ENCODE measurements around the gene FRK. TPM values are rescaled to one million over a fixed set of nuclear protein-coding genes. Genes with fewer than 3 reads are reported as not detected.
"Not testable (repeated sequence)": the region's sequence is repeated elsewhere in the genome, so short reads cannot be mapped to it uniquely, and the experiment has no call there.

Gene FRK
- total RNA-seq, 1 donor from 2014 or later = 2.6 TPM

DNA sequence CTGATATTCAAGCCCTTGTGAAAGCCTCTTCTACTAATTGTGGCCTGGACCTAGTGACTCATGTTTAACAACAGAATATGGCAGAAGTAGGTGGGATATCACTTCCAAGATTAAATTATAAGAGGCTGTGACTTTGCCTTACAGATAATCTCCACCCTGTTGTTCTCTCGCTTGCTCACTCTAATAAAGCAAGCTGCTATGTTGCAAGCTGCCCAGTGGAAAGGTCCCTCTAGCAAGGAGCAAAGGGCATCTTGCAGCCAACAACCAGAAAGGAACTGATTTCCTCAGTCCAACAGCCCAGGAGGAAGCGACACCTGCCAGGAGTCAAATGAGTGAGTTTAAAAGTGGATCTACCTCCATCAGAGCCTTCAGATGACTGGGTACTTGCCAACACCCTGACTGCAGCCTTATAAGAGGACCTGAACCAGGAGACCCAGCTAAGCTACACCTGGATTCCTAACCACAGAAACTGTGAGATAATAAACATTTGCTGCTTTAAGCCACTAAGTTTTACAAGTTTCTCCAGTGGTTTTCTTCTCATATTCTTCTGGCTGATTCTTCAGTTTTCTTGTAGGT lies 112.6 kb downstream of the FRK start:
- no peak for DNase-seq (ENCODE audit: low spot score)

DNA sequence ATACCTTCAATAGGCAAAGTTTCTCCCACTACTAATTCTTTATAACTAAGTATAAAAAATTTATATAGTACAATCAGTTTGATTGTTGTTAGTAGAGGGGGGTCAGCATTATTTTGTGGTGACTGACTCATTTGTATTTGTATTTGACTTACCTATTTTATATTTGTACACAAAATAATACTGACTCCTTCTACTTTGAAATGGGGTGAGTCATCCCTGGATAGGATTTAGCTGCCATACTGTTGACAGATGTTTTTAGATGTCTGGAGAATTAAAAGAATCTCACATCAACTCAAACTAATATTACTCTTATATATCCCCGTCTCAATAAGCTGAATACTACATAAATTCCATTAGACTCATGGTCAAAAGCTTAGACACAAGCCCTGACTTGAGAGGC lies 114.9 kb downstream of the FRK start:
- no peak for DNase-seq (ENCODE audit: low spot score)

DNA sequence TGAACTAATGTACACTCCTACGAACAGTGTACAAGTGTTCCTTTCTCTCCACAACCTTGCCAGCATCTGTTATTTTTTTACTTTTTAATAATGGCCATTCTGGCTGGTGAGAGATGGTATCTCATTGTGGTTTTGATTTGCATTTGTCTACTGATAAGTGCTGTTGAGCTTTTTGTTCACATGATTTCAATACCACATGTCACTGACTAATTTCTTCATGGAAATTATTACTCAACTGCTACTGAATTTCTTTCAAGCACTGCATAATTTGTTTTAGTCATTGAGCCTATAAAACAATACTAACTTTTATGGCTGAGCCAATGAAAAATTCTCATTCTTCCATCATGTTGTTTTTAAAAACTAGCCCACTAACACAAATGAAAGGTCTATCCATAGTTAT lies 115.4 kb downstream of the FRK start:
- DNase-seq (ENCODE audit: low spot score) = no peak

DNA sequence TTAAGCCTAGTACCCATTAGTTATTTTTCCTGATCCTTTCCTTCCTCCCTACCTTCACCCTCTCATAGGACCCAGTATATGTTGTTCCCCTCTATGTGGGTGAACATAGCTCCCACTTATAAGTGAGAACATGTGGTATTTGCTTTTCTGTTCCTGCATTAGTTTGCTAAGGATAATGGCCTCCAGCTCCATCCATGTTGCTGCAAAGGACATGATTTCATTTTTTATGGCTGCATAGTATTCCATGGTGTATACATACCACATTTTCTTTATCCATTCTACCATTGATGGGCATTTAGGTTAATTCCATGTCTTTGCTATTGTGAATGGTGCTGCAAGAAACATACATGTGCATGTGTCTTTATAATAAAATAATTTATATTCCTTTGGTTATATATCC lies 115.9 kb downstream of the FRK start:
- DNase-seq (ENCODE audit: low spot score) = not testable (repeated sequence)

DNA sequence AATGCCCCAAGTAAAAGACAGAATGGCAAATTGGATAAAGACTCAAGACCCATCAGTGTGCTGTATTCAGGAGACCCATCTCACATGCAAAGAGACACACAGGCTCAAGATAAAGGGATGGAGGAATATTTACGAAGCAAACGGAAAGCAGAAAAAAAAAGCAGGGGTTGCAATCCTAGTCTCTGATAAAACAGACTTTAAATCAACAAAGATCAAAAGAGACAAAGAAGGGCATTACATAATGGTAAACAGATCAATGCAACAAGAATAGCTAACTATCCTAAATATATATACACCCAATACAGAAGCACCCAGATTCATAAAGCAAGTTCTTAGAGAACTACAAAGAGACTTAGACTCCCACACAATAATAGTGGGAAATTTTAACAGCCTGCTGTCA lies 123.2 kb downstream of the FRK start:
- DNase-seq (ENCODE audit: low spot score) = not testable (repeated sequence)

DNA sequence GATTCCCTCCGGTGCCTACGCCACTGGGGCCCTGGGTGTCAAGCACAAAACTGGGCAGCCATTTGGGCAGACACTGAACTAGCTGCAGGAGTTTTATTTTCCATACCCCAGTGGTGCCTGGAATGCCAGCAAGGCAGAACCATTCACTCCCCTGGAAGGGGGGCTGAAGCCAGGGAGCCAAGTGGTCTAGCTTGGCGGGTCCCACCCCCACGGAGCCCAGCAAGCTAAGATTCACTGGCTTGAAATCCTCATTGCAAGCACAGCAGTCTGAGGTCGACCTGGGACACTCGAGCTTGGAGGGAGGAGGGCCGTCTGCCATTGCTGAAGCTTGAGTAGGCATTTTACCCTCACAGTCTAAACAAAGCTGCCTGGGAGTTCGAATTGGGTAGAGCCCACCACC lies 125.3 kb downstream of the FRK start:
- no peak for DNase-seq (ENCODE audit: low spot score)

DNA sequence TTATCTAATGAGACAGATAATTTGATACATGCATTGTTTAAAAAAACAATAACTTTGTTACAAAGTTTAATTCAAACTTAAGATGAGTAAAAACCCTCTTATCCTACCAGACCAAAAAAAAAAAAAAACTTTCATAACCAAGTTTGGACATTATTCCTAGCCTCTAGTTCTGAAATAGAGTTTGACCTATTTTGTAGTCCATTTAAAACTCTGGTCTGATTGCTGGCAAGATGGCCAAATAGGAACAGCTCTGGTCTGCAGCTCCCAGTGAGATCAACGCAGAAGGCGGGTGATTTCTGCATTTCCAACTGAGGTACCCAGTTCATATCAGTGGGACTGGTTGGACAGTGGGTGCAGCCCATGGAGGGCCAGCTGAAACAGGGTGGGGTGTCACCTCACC lies 125.9 kb downstream of the FRK start:
- no peak for DNase-seq (ENCODE audit: low spot score)

DNA sequence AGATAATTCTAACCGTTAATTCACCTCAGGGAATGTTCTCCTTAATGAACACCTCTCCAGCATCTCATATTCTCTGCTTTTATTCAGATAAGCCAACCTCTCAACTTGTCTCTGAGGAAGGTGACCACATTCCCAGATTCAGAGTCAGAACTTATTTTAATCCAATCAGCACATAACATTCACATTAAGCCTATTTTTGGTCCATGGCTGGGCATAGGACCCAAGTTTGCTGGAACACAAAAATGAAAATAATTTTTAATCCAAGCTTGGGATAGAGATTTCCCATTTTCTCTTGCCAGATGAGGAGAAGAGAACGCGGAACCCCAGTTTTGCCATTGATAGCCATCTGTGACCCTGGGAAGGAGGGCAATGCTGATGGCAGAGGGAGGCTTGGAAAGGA lies 126.5 kb downstream of the FRK start:
- no peak for DNase-seq (ENCODE audit: low spot score)

DNA sequence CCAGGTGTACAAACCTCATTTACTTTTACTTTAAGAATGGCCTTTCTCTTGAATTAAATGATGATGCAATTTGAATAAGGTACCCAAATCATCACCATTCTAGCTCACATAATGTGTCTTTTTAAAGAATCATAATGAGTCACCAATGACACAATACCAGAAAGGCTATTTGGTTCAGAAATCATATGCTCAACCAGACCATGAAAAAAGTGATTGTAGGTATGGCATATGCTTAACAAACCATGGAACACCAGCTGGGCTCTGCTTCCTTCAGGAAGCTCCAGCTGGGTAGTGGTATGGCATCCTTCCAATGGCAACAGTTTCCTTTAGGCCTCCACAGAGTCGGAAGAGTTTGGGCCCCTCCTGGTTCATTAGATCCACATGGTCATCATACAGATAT lies 128.2 kb downstream of the FRK start:
- DNase-seq (ENCODE audit: low spot score) = no peak

DNA sequence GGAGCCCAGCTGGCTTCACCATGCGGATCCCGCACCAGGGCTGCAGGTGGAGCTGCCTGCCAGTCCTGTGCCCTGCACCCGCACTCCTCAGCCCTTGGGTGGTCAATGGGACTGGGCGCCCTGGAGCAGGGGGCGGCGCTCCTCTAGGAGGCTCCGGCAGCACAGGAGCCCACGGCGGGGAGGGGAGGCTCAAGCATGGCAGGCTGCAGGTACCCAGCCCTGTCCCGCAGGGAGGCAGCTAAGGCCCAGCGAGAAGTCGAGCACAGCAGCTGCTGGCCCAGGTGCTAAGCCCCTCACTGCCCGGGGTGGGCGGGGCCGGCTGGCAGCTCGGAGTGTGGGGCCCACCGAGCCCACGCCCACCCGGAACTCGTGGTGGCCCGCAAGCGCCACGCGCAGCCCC lies 132.7 kb downstream of the FRK start:
- not testable (repeated sequence) for DNase-seq (ENCODE audit: low spot score)

DNA sequence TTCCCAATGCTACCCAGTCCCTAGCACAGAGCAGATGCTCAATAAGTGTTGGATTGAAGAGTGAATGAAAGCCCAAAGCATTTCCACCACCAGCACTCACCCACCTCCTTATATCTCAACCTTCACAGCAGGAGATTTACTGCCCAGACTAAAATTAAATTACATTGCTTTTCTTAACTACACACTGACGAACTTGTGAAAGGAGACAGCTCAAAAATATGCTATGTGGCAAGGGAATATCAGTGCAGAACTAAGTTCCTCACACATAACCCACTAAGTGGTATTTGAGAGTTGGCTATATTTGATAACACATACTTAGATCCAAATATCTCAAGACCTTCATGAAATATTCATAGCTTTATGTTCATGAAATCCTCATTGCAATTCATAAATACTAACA lies 137.7 kb downstream of the FRK start:
- DNase-seq (ENCODE audit: low spot score) = no peak

DNA sequence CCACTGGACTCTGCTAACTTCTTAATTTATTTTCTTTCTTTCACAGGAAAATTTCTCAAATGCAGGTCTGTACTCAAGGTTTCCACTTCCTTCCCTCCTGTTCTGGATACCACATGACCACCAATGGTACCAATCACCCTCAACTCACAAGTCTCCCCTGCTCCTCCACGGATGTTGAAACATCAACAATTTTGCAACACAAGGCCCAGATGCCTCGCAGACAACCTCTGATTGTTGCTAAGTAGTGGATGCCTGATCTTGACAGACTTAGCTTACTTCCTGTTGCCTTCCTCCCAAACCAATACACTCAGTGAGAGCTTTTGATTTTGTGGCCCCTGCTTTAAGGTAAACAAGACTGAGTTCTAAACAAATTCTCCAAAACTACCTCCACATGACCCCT lies 146.6 kb downstream of the FRK start:
- DNase-seq (ENCODE audit: low spot score) = no peak

DNA sequence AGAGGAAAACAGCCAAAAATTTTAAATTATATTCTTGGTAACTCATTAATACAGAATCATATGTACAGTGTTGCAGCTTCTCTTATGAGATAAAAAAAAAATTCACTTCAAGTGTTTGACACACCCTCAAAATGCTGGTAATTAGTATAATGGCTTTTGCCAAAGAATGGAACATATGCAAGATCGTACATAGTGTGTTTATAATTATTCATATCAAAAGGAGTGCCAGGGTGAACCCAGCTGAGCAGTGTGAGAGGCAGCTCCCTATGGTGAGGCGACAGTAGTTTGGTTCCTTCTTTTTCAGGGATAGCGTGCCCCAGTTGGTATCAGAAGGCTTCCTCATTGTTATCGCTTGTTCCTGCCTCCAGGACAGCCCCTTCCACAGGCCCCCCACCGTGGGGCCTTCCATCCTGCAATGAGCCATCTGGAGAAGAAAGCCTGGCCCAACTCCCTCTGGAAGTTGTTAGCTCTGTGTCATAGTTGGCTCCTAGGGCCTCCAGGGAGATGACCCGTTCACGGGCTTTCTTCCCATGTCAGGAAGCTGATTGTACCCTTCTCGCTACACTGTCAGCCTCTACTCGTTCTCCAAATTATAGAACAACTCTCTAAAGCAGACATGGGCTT lies 150.7 kb downstream of the FRK start:
- no peak for DNase-seq (ENCODE audit: low spot score)

DNA sequence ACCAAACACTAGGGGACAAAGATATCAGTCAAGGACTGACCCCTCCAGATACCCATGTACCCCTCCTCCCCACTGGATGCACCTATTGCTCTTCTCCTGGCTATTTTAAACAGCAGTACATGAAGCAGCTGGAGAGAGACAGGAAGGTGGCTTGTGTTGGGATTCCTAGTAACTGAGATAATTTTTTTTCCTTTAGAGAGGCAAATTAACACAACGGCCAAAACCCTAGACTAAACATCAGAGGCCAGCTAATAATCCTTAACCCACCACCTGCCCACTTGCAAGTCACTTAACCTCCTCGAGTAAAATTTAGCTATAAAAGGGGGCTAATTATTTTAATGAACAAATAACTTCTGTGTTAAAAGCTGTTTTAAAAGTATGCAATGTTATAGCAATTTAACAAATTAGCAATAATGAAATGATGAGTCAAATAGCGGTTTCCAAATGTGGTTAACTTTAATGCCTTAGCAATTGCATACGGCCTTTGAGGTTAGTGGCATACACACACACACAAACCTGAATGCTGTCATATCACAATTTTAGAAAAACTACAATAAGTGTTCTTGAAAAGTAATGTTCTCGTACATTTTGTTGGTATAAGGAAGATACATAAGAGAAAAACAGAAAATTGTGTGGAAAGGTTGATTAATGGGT lies 151.7 kb downstream of the FRK start:
- no peak for DNase-seq (ENCODE audit: low spot score)

DNA sequence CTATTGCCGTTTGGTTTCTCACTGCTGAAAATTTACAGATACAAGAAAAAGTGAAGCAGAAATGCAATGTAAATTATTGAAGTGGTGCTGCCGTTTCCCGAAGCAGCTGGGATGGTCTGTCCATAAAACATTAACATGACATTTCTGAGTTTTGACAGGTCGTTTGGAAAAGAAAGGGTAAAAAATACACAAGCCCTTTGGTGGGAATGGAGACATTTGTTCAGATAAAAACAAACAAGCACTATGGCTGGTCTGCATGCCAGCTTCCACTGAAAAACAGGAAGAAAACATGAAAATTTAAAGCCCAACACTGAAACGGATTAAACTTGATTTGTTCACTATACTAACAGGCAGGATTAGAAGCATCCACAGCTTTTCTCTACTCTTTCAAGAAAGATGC lies 155.2 kb downstream of the FRK start:
- no peak for DNase-seq (ENCODE audit: low spot score)

DNA sequence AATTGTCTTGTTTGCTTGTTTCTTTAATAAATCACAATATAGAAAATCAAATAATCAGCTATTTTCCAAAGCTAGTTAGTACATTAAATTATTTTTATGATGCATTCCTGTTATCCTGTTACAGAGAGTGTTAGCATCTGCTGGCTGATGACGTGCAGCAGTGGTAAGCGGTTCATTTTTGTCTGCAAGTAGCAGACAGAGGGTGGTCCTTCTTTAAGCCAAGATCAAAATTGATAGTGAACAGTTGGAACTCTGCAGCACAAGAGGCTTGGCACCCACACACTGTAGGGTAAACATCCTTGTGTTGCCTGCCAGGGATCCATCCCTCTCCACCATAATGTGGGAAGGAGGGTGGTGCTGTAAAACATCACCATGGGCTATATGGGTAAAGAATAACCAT lies 158.3 kb downstream of the FRK start:
- DNase-seq (ENCODE audit: low spot score) = no peak

DNA sequence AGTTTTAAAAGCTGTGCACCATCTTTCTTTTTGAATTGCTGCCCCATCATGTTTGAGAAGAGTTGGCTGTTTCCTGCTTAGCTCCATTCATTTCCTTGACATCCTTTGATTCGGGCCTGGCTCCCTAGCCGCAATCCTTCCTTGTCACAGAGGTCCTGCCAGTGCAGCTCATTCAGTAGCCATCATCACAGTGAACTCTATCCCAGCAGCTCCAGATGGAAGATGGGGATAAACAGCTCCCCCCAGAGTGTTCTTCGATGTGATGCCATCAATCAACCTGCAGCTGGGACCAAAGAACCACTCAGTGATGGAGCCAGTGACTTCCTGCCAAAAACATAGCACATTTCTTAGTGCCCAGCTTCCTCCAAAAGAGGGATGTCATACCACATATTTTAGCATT lies 158.8 kb downstream of the FRK start:
- DNase-seq (ENCODE audit: low spot score) = no peak

DNA sequence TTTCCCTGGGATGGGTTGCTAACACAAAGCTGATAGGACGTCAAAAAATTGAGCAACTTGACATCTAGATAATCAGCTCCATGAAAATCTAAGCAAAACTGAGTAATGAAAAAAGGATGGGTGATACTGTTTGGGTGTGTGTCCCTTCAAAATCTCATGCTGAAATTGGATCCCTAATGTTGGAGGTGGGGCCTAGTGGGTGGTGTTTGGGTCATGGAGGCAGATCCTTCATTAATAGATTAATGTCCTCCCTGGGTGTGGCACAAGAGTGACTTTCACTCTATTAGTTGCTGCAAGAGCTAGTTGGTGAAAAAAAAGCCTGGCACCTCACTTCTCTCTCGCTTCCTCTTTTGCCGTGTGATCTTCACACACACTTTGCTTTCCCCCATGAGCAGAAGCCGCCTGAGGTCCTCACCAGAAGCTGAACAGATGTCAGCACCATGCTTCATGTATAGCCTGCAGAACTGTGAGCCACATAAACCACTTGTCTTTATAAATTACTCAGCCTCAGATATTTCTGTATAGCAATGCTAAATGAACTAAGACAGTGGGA lies 160.9 kb downstream of the FRK start:
- DNase-seq (ENCODE audit: low spot score) = no peak

DNA sequence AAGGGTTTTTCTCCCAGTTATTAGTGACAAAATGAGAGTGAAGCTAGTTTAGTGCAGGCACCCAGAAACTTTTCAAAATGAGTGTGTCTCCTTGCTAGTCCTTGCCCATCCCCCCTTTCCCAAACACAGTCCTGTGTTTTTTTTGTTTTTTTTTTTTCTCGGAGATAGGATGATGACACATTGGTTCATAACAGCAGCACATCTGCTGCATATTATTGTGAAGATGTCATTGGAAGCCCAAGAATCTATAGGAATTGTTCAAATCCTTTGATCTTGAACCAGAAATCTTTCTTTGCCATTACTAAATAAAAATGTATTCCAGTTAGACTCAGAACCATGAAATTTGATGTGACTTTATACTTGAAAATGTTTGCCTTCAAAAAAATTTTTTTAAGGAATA lies 162.4 kb downstream of the FRK start:
- DNase-seq (ENCODE audit: low spot score) = no peak

DNA sequence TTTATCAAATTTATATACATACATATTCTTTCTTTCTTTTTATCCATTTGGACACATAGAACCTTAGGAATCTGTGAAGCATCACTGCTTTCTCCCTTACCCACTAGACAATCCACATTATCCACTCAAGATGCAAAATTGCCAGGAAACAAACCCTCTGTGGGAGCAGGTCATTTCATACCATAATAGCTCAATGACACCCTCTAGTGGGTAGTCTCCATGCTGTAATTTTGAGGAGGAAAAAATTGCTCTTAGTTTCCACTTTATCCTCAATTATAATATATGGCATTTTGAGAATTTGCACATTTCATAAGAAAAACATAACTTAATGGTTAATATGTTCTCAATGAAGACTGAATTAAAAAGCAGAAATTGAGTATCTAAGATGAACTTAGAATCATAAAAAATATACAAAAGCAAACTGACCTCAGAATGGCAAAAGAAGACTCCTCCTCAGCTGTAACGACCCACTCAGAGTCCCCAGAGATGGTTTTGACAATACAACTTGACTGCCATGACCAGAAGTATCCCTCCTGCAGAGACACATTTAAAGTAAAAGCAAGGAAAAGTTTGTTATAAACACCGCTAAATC lies 164.1 kb downstream of the FRK start:
- peak; percentile 63 for DNase-seq (ENCODE audit: low spot score)

DNA sequence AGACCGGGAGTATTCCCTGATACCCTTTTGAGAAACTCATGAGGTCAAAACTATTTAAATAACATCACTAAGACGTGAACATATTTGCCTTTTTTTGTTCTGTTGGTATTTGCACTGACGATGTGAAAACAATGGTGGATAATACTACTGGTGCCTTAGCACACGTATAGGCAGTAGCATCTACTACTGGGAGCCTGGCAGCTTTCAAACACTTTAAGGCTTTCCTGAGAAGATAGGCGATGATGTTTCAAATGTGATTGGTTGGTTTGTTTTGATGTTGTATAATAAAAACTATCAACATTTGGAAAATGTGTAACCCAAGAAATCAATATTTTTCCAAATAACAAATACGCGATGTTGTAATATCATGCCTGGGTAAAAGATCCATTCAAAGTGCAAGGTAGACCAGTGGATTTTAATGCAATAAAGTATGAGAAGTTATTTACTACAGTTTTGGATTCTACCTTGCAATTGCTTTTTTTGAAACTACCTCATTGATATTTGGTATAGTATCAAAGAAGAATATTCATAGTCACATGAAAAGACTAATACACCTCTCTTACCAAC lies 166.2 kb downstream of the FRK start:
- no peak for DNase-seq (ENCODE audit: low spot score)

DNA sequence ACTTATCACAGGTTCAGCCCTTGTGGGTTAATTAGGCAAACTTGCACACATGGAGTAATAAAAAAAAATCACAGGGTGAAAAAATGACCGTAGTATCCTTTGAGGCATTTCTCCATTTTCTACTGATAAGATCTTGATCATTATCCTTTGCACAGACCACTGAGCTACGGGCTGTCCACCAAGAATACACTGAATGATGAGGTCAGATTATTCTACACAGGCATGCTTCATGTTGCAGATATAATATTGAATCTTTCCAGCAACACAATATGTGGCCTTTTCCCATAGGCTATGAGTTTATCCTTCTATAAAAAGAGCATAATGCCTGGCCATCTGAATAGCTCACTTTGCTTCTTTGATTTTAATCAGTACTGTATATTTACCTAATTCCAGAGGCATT lies 168.9 kb downstream of the FRK start:
- no peak for DNase-seq (ENCODE audit: low spot score)
